ENCODE measurements around the gene PEAR1. TPM values are rescaled to one million over a fixed set of nuclear protein-coding genes. Genes with fewer than 3 reads are reported as not detected.

The PEAR1 gene
- total RNA-seq, 1 experiment from 2014 or later: 10.8 TPM

DNA sequence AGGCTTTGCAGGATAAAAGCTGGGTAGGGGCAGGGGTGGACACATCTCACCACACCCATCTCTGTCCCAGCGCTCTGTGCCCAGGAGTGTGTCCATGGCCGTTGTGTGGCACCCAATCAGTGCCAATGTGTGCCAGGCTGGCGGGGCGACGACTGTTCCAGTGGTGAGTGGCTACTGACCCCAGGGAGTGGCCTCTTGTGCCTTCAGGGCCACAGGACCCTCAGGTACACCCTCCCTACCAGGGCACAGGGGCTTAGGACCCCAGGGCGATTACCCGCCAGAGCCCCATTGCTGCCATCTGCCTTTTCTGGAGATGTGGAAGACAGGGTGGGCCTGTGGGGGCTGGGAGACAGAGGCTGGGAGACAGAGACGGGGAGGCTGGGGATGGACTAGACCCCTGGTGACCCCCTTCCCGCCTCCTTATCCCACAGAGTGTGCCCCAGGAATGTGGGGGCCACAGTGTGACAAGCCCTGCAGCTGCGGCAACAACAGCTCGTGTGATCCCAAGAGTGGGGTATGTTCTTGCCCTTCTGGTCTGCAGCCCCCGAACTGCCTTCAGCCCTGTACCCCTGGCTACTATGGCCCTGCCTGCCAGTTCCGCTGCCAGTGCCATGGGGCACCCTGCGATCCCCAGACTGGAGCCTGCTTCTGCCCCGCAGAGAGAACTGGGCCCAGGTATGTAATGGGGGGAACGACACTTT, 12.8 kb downstream of the PEAR1 start:
- BruUV-seq (replicated peaks): no TSS peak
- intact Hi-C loops (cut with micrococcal nuclease): no loop called here
- H3K79me2 ChIP-seq (ENCODE audit: insufficient read depth, low read length): no peaks in the 10 kb centered on the region
- H3K36me3 ChIP-seq (ENCODE audit: control insufficient read depth in 1 of 2, insufficient read depth in 2 of 2, low read length in 2 of 2): no peaks in the 10 kb centered on the region
- no peak overlapping the region for H3K4me3 ChIP-seq (replicated peaks in 1 of 2; ENCODE audit: low read depth in 1 of 2, low read length in 2 of 2)
- no peaks in the 10 kb centered on the region for H4K20me1 ChIP-seq (ENCODE audit: insufficient read depth)
- peak overlapping the region; percentile 80 for H3K9ac ChIP-seq (ENCODE audit: low read length)
- no peak for DNase-seq (ENCODE audit: low read depth, low spot score)
- H3K27me3 ChIP-seq (ENCODE audit: insufficient read depth, low read length): no peaks in the 10 kb centered on the region
- no peak for ATAC-seq
- no peaks in the 10 kb centered on the region; a peak in 1 of 4 replicates for H3K9me3 ChIP-seq (ENCODE audit: control insufficient read depth in 1 of 2, insufficient read depth in 1 of 2, low read depth in 1 of 2, low read length in 2 of 2)
- TF ChIP-seq, protein P1, sequence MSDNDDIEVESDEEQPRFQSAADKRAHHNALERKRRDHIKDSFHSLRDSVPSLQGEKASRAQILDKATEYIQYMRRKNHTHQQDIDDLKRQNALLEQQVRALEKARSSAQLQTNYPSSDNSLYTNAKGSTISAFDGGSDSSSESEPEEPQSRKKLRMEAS (IDR thresholded peaks at IDR 0.05): no peak
- TF ChIP-seq, protein P2, sequence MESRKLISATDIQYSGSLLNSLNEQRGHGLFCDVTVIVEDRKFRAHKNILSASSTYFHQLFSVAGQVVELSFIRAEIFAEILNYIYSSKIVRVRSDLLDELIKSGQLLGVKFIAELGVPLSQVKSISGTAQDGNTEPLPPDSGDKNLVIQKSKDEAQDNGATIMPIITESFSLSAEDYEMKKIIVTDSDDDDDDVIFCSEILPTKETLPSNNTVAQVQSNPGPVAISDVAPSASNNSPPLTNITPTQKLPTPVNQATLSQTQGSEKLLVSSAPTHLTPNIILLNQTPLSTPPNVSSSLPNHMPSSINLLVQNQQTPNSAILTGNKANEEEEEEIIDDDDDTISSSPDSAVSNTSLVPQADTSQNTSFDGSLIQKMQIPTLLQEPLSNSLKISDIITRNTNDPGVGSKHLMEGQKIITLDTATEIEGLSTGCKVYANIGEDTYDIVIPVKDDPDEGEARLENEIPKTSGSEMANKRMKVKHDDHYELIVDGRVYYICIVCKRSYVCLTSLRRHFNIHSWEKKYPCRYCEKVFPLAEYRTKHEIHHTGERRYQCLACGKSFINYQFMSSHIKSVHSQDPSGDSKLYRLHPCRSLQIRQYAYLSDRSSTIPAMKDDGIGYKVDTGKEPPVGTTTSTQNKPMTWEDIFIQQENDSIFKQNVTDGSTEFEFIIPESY (IDR thresholded peaks at IDR 0.05; ENCODE audit: extremely low read depth, insufficient replicate concordance, low read length): no peak
- TF ChIP-seq ELF1 (IDR thresholded peaks at IDR 0.05; ENCODE audit: borderline replicate concordance, low read depth): no peak
- TF ChIP-seq, protein P3, sequence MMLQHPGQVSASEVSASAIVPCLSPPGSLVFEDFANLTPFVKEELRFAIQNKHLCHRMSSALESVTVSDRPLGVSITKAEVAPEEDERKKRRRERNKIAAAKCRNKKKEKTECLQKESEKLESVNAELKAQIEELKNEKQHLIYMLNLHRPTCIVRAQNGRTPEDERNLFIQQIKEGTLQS (IDR thresholded peaks at IDR 0.05): no peak
- no peak for TF ChIP-seq ZFX (IDR thresholded peaks at IDR 0.05)
- TF ChIP-seq JUND (IDR thresholded peaks at IDR 0.05): no peak
- no peak for TF ChIP-seq YY1 (IDR thresholded peaks at IDR 0.05; ENCODE audit: extremely low read depth, insufficient replicate concordance, low read depth, low read length)
- H2AFZ ChIP-seq (ENCODE audit: low read depth, low read length, poor library complexity, severe bottlenecking): no peak overlapping the region
- ChIA-PET CTCF (no interaction called here), POLR2A (no interaction called here), RAD21 (ENCODE audit: low non-redundant PET in 1 of 2, low total read pairs in 2 of 2, uncharacterized antibody in 2 of 2, unreplicated experiment in 2 of 2) (no interaction called here)
- H3K4me1 ChIP-seq (ENCODE audit: control insufficient read depth in 1 of 2, insufficient read depth in 2 of 2, low read length in 2 of 2): peaks cover 6 to 27% of the 10 kb centered on the region in 2 experiments; a peak in 3 of 4 replicates
- no peaks in the 10 kb centered on the region for H3K9me2 ChIP-seq (ENCODE audit: insufficient read depth)
- H3K4me2 ChIP-seq (ENCODE audit: low read length): peak overlapping the region; percentile 85
- H3K27ac ChIP-seq (ENCODE audit: low read depth, low read length): peak overlapping the region; percentile 61
